HG02943 (cell line): ENCODE data around the gene C1GALT1.
"Not testable (repeated sequence)": the region's sequence is repeated elsewhere in the genome, so short reads cannot be mapped to it uniquely, and the experiment has no call there.

Source experiments
- ATAC-seq: cut with Tn5 transposase; IDR thresholded peaks from one replicate; pipeline ENCODE4 v1.9.1; 2021; ENCODE audit warnings: mild to moderate bottlenecking, low read depth, moderate library complexity; ENCODE audit not compliant: unreplicated experiment

C1GALT1 gene

GRCh38 chr7:7182156-7183060 lies at the start of gene C1GALT1:
TSS of gene C1GALT1 (plus strand) at chr7:7182544. CDS start at chr7:7234320, 51,776 bp downstream.
- peak; percentile 81 for ATAC-seq

- no peak for ATAC-seq
These were observed 48.3 kb upstream of the C1GALT1 start for GRCh38 chr7:7134046-7134445.

- no peak for ATAC-seq
These were observed 47.3 kb upstream of the C1GALT1 start for GRCh38 chr7:7135074-7135473.

GRCh38 chr7:7135924-7136323 lies 46.4 kb upstream of the C1GALT1 start:
- ATAC-seq: not testable (repeated sequence)

GRCh38 chr7:7136466-7137381 lies 45.6 kb upstream of the C1GALT1 start:
- ATAC-seq: no peak

GRCh38 chr7:7138897-7139296 lies 43.4 kb upstream of the C1GALT1 start:
- ATAC-seq: no peak

- ATAC-seq: not testable (repeated sequence)
These were observed 38.9 kb upstream of the C1GALT1 start for GRCh38 chr7:7143404-7143803.

- not testable (repeated sequence) for ATAC-seq
These were observed 37.2 kb upstream of the C1GALT1 start for GRCh38 chr7:7145151-7145550.

- ATAC-seq: no peak
These were observed 35.5 kb upstream of the C1GALT1 start for GRCh38 chr7:7146837-7147236.

- ATAC-seq: no peak
These were observed 33.4 kb upstream of the C1GALT1 start for GRCh38 chr7:7148798-7149481.

GRCh38 chr7:7151285-7151684 lies 31.1 kb upstream of the C1GALT1 start:
- ATAC-seq: no peak

GRCh38 chr7:7151865-7152264 lies 30.5 kb upstream of the C1GALT1 start:
- no peak for ATAC-seq

- no peak for ATAC-seq
These were observed 30.0 kb upstream of the C1GALT1 start for GRCh38 chr7:7152315-7152714.

- ATAC-seq: not testable (repeated sequence)
These were observed 28.0 kb upstream of the C1GALT1 start for GRCh38 chr7:7154355-7154754.

- ATAC-seq: no peak
These were observed 25.7 kb upstream of the C1GALT1 start for GRCh38 chr7:7156663-7157062.

GRCh38 chr7:7157177-7157886 lies 25.0 kb upstream of the C1GALT1 start:
- ATAC-seq: peak; percentile 90

GRCh38 chr7:7157887-7158271 lies 24.5 kb upstream of the C1GALT1 start:
- ATAC-seq: no peak

- no peak for ATAC-seq
These were observed 23.2 kb upstream of the C1GALT1 start for GRCh38 chr7:7159063-7159658.

GRCh38 chr7:7164591-7164990 lies 17.8 kb upstream of the C1GALT1 start:
- ATAC-seq: no peak

GRCh38 chr7:7165372-7165771 lies 17.0 kb upstream of the C1GALT1 start:
- no peak for ATAC-seq
